Measurements from ENCODE around the gene DOK4. TPM values are rescaled to one million over a fixed set of nuclear protein-coding genes. Genes with fewer than 3 reads are reported as not detected.

DOK4 gene
- total RNA-seq, result 10 to 100 TPM; 15.1 to 19.4 (median 16.5) TPM
- polyA plus RNA-seq, result 12.2 TPM
- long read RNA-seq, donor 1, transcript DOK4-201 (9 exons, 2,772 nt), result major isoform, 32 of 67 reads
- long read RNA-seq, donor 1, partial matches to known transcripts, result 12 of 67 reads
- long read RNA-seq, donor 1, other reads (novel, unspliced or antisense), result 19 of 67 reads
- long read RNA-seq, donor 2, transcript DOK4-201 (9 exons, 2,772 nt), result major isoform, 16 of 39 reads
- long read RNA-seq, donor 2, partial matches to known transcripts, result 12 of 39 reads
- long read RNA-seq, donor 2, other reads (novel, unspliced or antisense), result 9 of 39 reads
- long read RNA-seq, donor 3, transcript DOK4-210 (7 exons, 2,851 nt), result minor isoform, 5 of 33 reads
- long read RNA-seq, donor 3, transcript DOK4-218 (8 exons, 1,848 nt), result major isoform, 12 of 33 reads
- long read RNA-seq, donor 3, partial matches to known transcripts, result 4 of 33 reads
- long read RNA-seq, donor 3, other reads (novel, unspliced or antisense), result 9 of 33 reads
- long read RNA-seq, donor 4, transcript DOK4-201 (9 exons, 2,772 nt), result major isoform, 7 of 24 reads
- long read RNA-seq, donor 4, partial matches to known transcripts, result 10 of 24 reads
- long read RNA-seq, donor 4, other reads (novel, unspliced or antisense), result 7 of 24 reads

- no peaks in the 10 kb centered on the region for H3K9me3 ChIP-seq (ENCODE audit: control insufficient read depth, low read length)
- H3K4me3 ChIP-seq (ENCODE audit: low read length), result peak within 1 kb of the TSS; percentile 90
- peak; percentile 95 to 96 for ATAC-seq
- intact Hi-C loops (cut with DNase I), result no loop called here
- H3K4me1 ChIP-seq (ENCODE audit: control insufficient read depth, insufficient read depth, low read length), result peaks cover 2% of the 10 kb centered on the region
- H3K27me3 ChIP-seq (ENCODE audit: control insufficient read depth, insufficient read depth), result no peaks in the 10 kb centered on the region
- WGBS, result under 1% methylated on average over 73 of the region's 73 CpGs
- peak within 1 kb of the TSS; percentile 62 for H3K27ac ChIP-seq (ENCODE audit: low read length)
- DNase-seq, result peak; percentile 86 to 95 (median 95)
These were observed at the start of gene DOK4 for GRCh38 chr16:57485916-57486857. Gene DOK4 (minus strand): TSS chr16:57486493. CDS start chr16:57479507, 6,986 bp downstream.

GRCh38 chr16:57535680-57536305 is 49.5 kb upstream of the DOK4 start:
- intact Hi-C loops (cut with DNase I), result no loop called here
- Histone ChIP-seq H3K27ac (ENCODE audit: low read length) (peak overlapping the region; percentile 75), H3K9me3 (ENCODE audit: control insufficient read depth, low read length) (no peaks in the 10 kb centered on the region), H3K4me3 (ENCODE audit: low read length) (peak overlapping the region; percentile 63), H3K4me1 (ENCODE audit: control insufficient read depth, insufficient read depth, low read length) (peaks cover 5% of the 10 kb centered on the region), H3K27me3 (ENCODE audit: control insufficient read depth, insufficient read depth) (no peaks in the 10 kb centered on the region)
- peak; percentile 96 to 98 (median 98) for DNase-seq
- peak; percentile 95 to 96 for ATAC-seq
- under 1% methylated on average over 50 of the region's 50 CpGs for WGBS

GRCh38 chr16:57534881-57535658 is 48.8 kb upstream of the DOK4 start:
- no peaks in the 10 kb centered on the region for H3K9me3 ChIP-seq (ENCODE audit: control insufficient read depth, low read length)
- DNase-seq, result peak in 1 of 3 donors; percentile 76
- H3K27me3 ChIP-seq (ENCODE audit: control insufficient read depth, insufficient read depth), result no peaks in the 10 kb centered on the region
- WGBS, result 47% methylated on average over 13 of the region's 13 CpGs
- intact Hi-C loops (cut with DNase I), result no loop called here
- peak overlapping the region; percentile 63 for H3K4me3 ChIP-seq (ENCODE audit: low read length)
- H3K4me1 ChIP-seq (ENCODE audit: control insufficient read depth, insufficient read depth, low read length), result peaks cover 5% of the 10 kb centered on the region
- H3K27ac ChIP-seq (ENCODE audit: low read length), result no peak overlapping the region
- no peak for ATAC-seq

- no peak overlapping the region for H3K27ac ChIP-seq (ENCODE audit: low read length)
- no peak for ATAC-seq
- DNase-seq, result no peak
- H3K4me3 ChIP-seq (ENCODE audit: low read length), result no peak overlapping the region
- H3K27me3 ChIP-seq (ENCODE audit: control insufficient read depth, insufficient read depth), result no peaks in the 10 kb centered on the region
- intact Hi-C loops (cut with DNase I), result no loop called here
- whole genome bisulfite sequencing, result 94% methylated on average over 7 of the region's 7 CpGs
- peaks cover 5% of the 10 kb centered on the region for H3K4me1 ChIP-seq (ENCODE audit: control insufficient read depth, insufficient read depth, low read length)
- H3K9me3 ChIP-seq (ENCODE audit: control insufficient read depth, low read length), result no peaks in the 10 kb centered on the region
These were observed 48.1 kb upstream of the DOK4 start for GRCh38 chr16:57534337-57534880.

GRCh38 chr16:57533431-57534336 is 47.4 kb upstream of the DOK4 start:
- no peaks in the 10 kb centered on the region for H3K9me3 ChIP-seq (ENCODE audit: control insufficient read depth, low read length)
- H3K27me3 ChIP-seq (ENCODE audit: control insufficient read depth, insufficient read depth), result no peaks in the 10 kb centered on the region
- WGBS, result 44% methylated on average over 19 of the region's 19 CpGs
- H3K4me1 ChIP-seq (ENCODE audit: control insufficient read depth, insufficient read depth, low read length), result peaks cover 5% of the 10 kb centered on the region
- DNase-seq, result peak in 2 of 3 donors; percentile 58 to 71
- intact Hi-C loops (cut with DNase I), result no loop called here
- ATAC-seq, result no peak
- no peak overlapping the region for H3K4me3 ChIP-seq (ENCODE audit: low read length)
- no peak overlapping the region for H3K27ac ChIP-seq (ENCODE audit: low read length)

- DNase-seq, result no peak
These were observed 46.0 kb upstream of the DOK4 start for GRCh38 chr16:57532266-57532625.

GRCh38 chr16:57531635-57532265 is 45.5 kb upstream of the DOK4 start:
- DNase-seq (peak in 1 of 3 donors; percentile 7), ATAC-seq (no peak)
- H3K4me1 ChIP-seq (ENCODE audit: control insufficient read depth, insufficient read depth, low read length), result peaks cover 5% of the 10 kb centered on the region
- WGBS, result 87% methylated on average over 8 of the region's 8 CpGs
- H3K9me3 ChIP-seq (ENCODE audit: control insufficient read depth, low read length), result no peaks in the 10 kb centered on the region
- no peak overlapping the region for H3K27ac ChIP-seq (ENCODE audit: low read length)
- no peaks in the 10 kb centered on the region for H3K27me3 ChIP-seq (ENCODE audit: control insufficient read depth, insufficient read depth)
- H3K4me3 ChIP-seq (ENCODE audit: low read length), result no peak overlapping the region
- intact Hi-C loops (cut with DNase I), result no loop called here

More at GRCh38 chr16:57532266-57532625, 46.0 kb upstream of the DOK4 start:
- peaks cover 5% of the 10 kb centered on the region for H3K4me1 ChIP-seq (ENCODE audit: control insufficient read depth, insufficient read depth, low read length)
- no peak for ATAC-seq
- no peak overlapping the region for H3K27ac ChIP-seq (ENCODE audit: low read length)
- 83% methylated on average over 7 of the region's 7 CpGs for WGBS
- intact Hi-C loops (cut with DNase I), result no loop called here
- H3K27me3 ChIP-seq (ENCODE audit: control insufficient read depth, insufficient read depth), result no peaks in the 10 kb centered on the region
- no peak overlapping the region for H3K4me3 ChIP-seq (ENCODE audit: low read length)
- no peaks in the 10 kb centered on the region for H3K9me3 ChIP-seq (ENCODE audit: control insufficient read depth, low read length)

- Histone ChIP-seq H3K27ac (ENCODE audit: low read length) (no peak overlapping the region), H3K4me1 (ENCODE audit: control insufficient read depth, insufficient read depth, low read length) (peaks cover 5% of the 10 kb centered on the region), H3K27me3 (ENCODE audit: control insufficient read depth, insufficient read depth) (no peaks in the 10 kb centered on the region), H3K4me3 (ENCODE audit: low read length) (no peak overlapping the region), H3K9me3 (ENCODE audit: control insufficient read depth, low read length) (no peaks in the 10 kb centered on the region)
- DNase-seq (peak in 1 of 3 donors; percentile 1), ATAC-seq (no peak)
- 82% methylated on average over 3 of the region's 3 CpGs for whole genome bisulfite sequencing
- intact Hi-C loops (cut with DNase I), result no loop called here
These were observed 44.9 kb upstream of the DOK4 start for GRCh38 chr16:57531253-57531575.
